GM21723 (cell line): ENCODE results near the gene CRYGC.
"Not testable (repeated sequence)": the region's sequence is repeated elsewhere in the genome, so short reads cannot be mapped to it uniquely, and the experiment has no call there.

Experiments used
- ATAC-seq: cut with Tn5 transposase; IDR thresholded peaks from one replicate; pipeline ENCODE4 v1.9.1; 2021; ENCODE audit warnings: mild to moderate bottlenecking, moderate library complexity; ENCODE audit not compliant: unreplicated experiment

CRYGC gene

GRCh38 chr2:208138334-208138733, 8.7 kb upstream of the CRYGC start:
- ATAC-seq, result not testable (repeated sequence)

DNA sequence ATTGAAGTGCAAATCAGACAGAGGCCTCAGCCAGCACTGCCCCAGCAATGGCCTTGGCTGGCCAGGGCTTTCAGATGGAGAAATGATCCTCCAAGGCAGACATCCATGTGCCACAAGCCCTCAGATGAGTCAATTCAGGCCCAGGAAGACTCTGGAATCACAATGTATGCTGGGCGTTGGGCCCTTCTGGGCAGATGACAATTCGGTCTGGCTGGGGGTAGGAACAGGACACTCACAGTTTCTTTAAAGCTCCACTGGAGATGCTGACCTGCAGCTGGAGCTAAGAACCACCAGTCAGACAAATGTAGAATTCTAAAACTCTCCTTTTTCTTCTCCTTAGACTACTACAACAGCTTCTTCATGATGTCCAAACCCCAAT, 7.1 kb upstream of the CRYGC start:
- no peak for ATAC-seq

- ATAC-seq, result no peak
These were observed 6.4 kb upstream of the CRYGC start for GRCh38 chr2:208135794-208136715.

- ATAC-seq, result no peak
These were observed 5.4 kb upstream of the CRYGC start for GRCh38 chr2:208134928-208135586.

- ATAC-seq, result no peak
These were observed 1.1 kb upstream of the CRYGC start for GRCh38 chr2:208130712-208131110.

- ATAC-seq, result no peak
These were observed 1.5 kb downstream of the CRYGC start for GRCh38 chr2:208128136-208128535.

GRCh38 chr2:208127090-208127489, 2.5 kb downstream of the CRYGC start:
- no peak for ATAC-seq

GRCh38 chr2:208125251-208125650, 4.4 kb downstream of the CRYGC start:
- no peak for ATAC-seq

DNA sequence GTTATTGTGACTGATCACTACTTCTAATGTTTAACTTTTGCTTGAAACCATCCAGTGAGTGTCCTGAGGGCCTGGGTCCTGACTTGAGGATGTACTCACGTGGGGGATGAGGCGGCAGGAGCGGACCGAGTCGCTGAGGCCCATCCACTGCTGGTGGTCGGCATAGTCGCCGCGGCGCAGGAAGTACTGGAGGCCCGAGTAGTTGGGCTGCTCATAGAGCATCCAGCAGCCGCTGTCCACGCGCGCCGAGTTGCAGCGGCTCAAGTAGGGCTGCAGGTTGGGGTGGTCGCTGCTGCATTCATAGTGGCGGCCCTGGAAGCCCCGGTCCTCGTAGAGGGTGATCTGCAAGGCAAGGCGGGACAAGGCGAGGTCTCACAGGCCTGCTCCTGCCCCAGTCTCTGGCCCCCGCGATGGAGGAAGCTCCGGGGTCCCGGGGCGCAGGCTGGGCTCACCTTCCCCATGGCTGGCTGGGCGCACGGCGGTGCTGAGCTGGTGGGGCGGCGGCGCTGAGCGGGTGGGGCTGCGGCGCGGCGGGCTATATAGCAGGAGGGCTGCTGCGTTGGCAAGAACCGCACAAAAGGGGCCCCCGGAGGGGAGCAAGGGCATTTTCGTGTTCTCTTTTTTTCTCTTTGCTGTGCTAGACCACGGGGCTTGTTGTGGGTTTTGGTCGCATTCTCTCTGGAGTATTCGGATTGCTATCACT, 5.5 kb downstream of the CRYGC start, which contains the start of gene CRYGD:
CRYGD (minus strand) TSS at position 512 of the 703 bp plus-strand sequence; CDS start at position 461, 51 bp downstream.
- not testable (repeated sequence) for ATAC-seq

- no peak for ATAC-seq
These were observed 7.4 kb downstream of the CRYGC start for GRCh38 chr2:208122248-208122647.

DNA sequence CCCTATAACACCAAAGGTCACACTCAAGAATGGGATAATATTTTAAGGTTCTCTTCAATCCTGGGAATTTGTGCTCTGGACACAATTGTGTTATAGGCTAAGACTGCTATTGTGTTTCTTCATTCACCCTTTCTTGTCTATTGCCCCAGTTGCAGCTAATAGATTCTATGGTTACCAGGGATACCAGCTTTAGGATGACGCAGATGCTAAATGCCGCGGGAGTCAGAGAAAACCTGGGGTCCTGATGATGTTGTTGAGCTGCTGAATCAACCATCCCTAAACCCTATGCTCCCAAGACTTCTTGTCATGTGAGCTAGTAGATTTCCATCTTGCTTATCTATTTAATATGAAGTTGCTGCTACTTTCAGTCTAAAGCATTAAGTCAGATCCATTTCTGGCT, 10.7 kb downstream of the CRYGC start:
- ATAC-seq, result no peak

- not testable (repeated sequence) for ATAC-seq
These were observed 12.2 kb downstream of the CRYGC start for GRCh38 chr2:208117390-208117789.

DNA sequence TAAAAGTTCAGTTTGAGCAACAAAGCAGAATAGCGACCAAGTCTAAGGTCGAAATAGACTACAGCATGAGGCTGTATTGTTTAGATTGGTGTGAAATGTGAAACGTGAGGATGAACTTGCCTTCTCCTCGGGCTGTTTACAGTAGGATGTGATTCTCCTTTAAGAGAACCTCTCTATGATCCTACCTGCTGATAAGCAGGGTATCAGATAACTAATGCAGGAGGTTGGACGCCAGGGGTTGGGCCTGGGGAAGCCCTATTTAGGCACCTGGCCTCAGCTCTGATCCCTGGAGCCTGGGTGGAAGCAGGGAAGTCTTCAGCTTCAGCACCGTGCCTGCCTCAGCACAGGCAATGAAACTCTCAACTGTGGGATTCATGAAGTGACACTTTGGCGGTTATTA, 16.7 kb downstream of the CRYGC start:
- no peak for ATAC-seq

GRCh38 chr2:208112273-208112745, 17.3 kb downstream of the CRYGC start:
- not testable (repeated sequence) for ATAC-seq

DNA sequence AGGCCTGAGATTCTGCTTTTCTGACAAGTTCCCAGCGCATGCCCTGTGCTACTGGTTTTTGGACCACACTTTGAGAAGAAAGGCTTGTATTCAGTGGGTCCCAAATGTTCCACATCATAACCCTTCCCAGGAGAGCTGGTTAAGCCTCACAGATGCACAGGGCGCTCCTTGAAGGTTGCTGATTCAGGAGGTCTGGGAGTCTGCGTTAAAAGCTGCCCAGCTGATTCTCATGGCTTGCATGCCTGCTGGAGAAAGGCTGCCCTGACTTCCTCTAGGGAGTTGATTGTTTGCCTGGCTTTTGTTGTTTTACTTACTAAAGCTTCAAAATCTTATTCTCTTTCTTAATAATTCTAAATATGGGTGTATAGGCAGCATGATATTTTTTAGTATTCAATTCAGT, 26.0 kb downstream of the CRYGC start:
- ATAC-seq, result no peak

DNA sequence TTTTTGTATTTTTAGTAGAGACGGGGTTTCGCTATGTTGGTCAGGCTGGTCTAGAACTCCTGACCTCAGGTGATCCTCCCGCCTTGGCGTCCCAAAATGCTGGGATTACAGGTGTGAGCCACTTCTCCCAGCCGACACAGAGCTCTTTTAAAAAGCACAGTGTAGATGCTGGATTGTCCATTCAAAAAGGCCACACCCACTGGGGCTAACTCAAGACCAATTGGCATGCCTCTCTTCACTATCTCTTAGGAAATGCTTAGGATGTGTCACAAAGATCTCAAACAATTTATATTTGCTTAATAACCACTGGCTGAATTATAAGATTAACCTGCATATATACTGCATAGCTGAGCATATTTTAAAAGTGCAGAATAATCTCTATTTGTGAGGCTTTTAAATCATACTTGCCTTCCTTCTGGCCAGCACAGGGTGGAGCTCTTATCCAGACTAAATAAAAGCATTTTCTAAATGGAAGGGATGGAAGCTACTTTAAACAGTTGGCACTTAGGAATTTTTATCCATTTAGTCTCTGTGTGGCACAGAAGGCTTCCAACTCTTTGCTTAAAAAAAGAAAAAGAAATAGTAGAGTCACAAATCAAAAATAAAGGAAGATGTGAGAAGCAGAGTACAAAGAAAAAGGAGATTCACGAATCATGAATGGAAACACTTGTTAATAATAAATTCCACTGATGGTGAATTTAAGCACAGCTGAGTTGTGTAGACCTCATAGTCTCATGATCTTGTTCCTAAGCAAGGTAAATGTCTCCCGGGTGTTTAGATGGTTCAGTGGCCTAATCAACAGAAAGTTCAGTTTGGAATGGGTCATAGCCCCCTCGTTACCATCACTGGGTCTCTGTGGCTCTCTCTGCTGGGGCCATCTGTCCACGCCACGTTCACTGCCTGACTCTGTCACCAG, 27.7 kb downstream of the CRYGC start:
- ATAC-seq, result no peak

GRCh38 chr2:208099682-208100470, 29.8 kb downstream of the CRYGC start:
- no peak for ATAC-seq

- ATAC-seq, result not testable (repeated sequence)
These were observed 30.9 kb downstream of the CRYGC start for GRCh38 chr2:208098701-208099100.

- ATAC-seq, result no peak
These were observed 31.4 kb downstream of the CRYGC start for GRCh38 chr2:208098267-208098666.
